K562 (cell line): ENCODE measurements around the gene KCTD21. TPM values are rescaled to one million over a fixed set of nuclear protein-coding genes. Genes with fewer than 3 reads are reported as not detected.

Source experiments
- ATAC-seq: fragments of 200-7000 bp; cut with Tn5 transposase; 3 replicates; pipeline ENCODE4 v1.9.1; 2020; ENCODE audit warnings: moderate library complexity
- BruUV-seq: library from RNA; stranded (reverse); fragments of 400-500 nt; replicated peaks from 2 replicates; lab custom pipeline; 2021; lab: Mats Ljungman, UMichigan
- CTCF ChIA-PET: fragments of 300-600 bp; formaldehyde crosslinking; extraction: SDS; loops from one replicate; lab custom pipeline; 2021; ENCODE audit warnings: low intra/inter-chr PET ratio; lab: Yijun Ruan, JAX
- POLR2A ChIA-PET: fragments of 300-600, 350-650 bp; sonication (Branson Sonifier 250); formaldehyde crosslinking; extraction: SDS; loops from one replicate; lab custom pipeline; 2021; ENCODE audit warnings: antibody characterized with exemption, inconsistent platforms; lab: Yijun Ruan, JAX
- DNase-seq, 4 experiments: peaks; one replicate each; pipeline versions ENCODE4 v3.0.0 to v3.0.0-alpha.2; 2011 to 2018; ENCODE audit warnings: low spot score in 3 of 4, mixed read lengths in 3 of 4; ENCODE audit errors: extremely low read depth in 1 of 4
- FAIRE-seq: peaks from 2 replicates; lab custom pipeline; 2011; peaks lifted over from hg19 to GRCh38; lab: Jason Lieb, UNC
- H2AFZ ChIP-seq: 2 replicates; pipeline ENCODE4 v1.6.0; 2011; ENCODE audit warnings: low read depth, low read length, control low read depth, inconsistent platforms
- H3K27ac ChIP-seq: fragments of 200-600 bp; 3 replicates; pipeline ENCODE4 v1.8.0; 2011; ENCODE audit warnings: low read depth, mild to moderate bottlenecking, control low read depth, inconsistent platforms, low read length, moderate library complexity, mixed read lengths; ENCODE audit errors: extremely low read depth
- H3K27me3 ChIP-seq, 2 experiments: fragments of 300-600 bp in 1 of 2; 2 replicates in 1 of 2; 3 replicates in 1 of 2; pipeline versions ENCODE4 v1.6.0 to v1.8.0; 2011; ENCODE audit warnings: inconsistent platforms in 2 of 2, low read length in 2 of 2, mild to moderate bottlenecking in 1 of 2, mixed read lengths in 1 of 2, moderate library complexity in 1 of 2; ENCODE audit not compliant: control insufficient read depth in 2 of 2, insufficient read depth in 2 of 2
- H3K36me3 ChIP-seq: fragments of 300-600 bp; 3 replicates; pipeline ENCODE4 v1.8.0; 2011; ENCODE audit warnings: mild to moderate bottlenecking, low read length, inconsistent platforms; ENCODE audit not compliant: control insufficient read depth, insufficient read depth
- H3K4me1 ChIP-seq, 2 experiments: fragments of 200-600 bp in 1 of 2; replicated peaks in 1 of 2; 2 replicates in 1 of 2; 3 replicates in 1 of 2; pipeline versions ENCODE4 v1.5.1 to v1.8.0; 2011; ENCODE audit warnings: inconsistent platforms in 2 of 2, low read length in 2 of 2, mild to moderate bottlenecking in 1 of 2, mixed read lengths in 1 of 2, moderate library complexity in 1 of 2; ENCODE audit not compliant: control insufficient read depth in 2 of 2, insufficient read depth in 2 of 2
- H3K4me2 ChIP-seq: 2 replicates; pipeline ENCODE4 v1.6.1; 2011; ENCODE audit warnings: low read length, control low read depth, inconsistent platforms, mixed read lengths; ENCODE audit not compliant: insufficient read depth
- H3K4me3 ChIP-seq: fragments of 200-600 bp; sonication (generic), shearing (Covaris generic); 2 replicates; pipeline ENCODE4 v1.5.1; 2016; ENCODE audit warnings: control low read depth, inconsistent platforms
- H3K79me2 ChIP-seq: fragments of 200-600 bp; 3 replicates; pipeline ENCODE4 v1.8.0; 2011; ENCODE audit warnings: low read length, inconsistent platforms; ENCODE audit not compliant: control insufficient read depth, insufficient read depth
- H3K9ac ChIP-seq, 2 experiments: 2 replicates each; pipeline versions ENCODE4 v1.6.0 to v1.6.1; 2011; ENCODE audit warnings: low read depth in 2 of 2, low read length in 2 of 2, control low read depth in 1 of 2, inconsistent platforms in 1 of 2, mild to moderate bottlenecking in 1 of 2, mixed read lengths in 1 of 2; ENCODE audit not compliant: insufficient read depth in 1 of 2
- H3K9me1 ChIP-seq: one replicate; pipeline ENCODE4 v1.6.0; 2011; ENCODE audit warnings: inconsistent platforms, mild to moderate bottlenecking, low read length, moderate library complexity; ENCODE audit not compliant: control insufficient read depth, insufficient read depth
- H3K9me3 ChIP-seq: replicated peaks from 2 replicates; pipeline ENCODE4 v1.5.1; 2011; ENCODE audit warnings: low read depth, low read length, inconsistent platforms; ENCODE audit not compliant: control insufficient read depth, insufficient read depth
- H4K20me1 ChIP-seq: replicated peaks from 2 replicates; pipeline ENCODE4 v1.6.1; 2011; ENCODE audit warnings: low read length, inconsistent platforms, mixed read lengths; ENCODE audit not compliant: control insufficient read depth, insufficient read depth
- DDX20 ChIP-seq: fragments of 450-650 bp; IDR thresholded peaks from 2 replicates; pipeline ENCODE4 v1.6.1; 2016; ENCODE audit warnings: missing genetic modification characterization, low read depth, mild to moderate bottlenecking, missing compliant biosample characterization, moderate library complexity
- KDM4B ChIP-seq, 2 experiments: fragments of 450-650 bp in 1 of 2; sonication (generic) in 1 of 2; IDR thresholded peaks; 2 replicates each; pipeline ENCODE4 v1.6.1; 2016 to 2017; ENCODE audit warnings: borderline replicate concordance in 2 of 2, antibody characterized with exemption in 1 of 2, low read depth in 1 of 2, mild to moderate bottlenecking in 1 of 2
- MEIS2 ChIP-seq: fragments of 450-650 bp; IDR thresholded peaks from 2 replicates; pipeline ENCODE4 v1.6.1; 2014; ENCODE audit warnings: mild to moderate bottlenecking; ENCODE audit not compliant: partially characterized antibody
- ZNF584 ChIP-seq: fragments of 200-800 bp; sonication (Bioruptor generic); IDR thresholded peaks from 2 replicates; pipeline ENCODE4 v1.6.1; 2016; ENCODE audit warnings: low read depth, mild to moderate bottlenecking, missing genetic modification characterization, missing compliant biosample characterization
- WGBS: fragments of 100-300 bp; shearing (Covaris generic); methylation state at CpG from one replicate; pipeline ENCODE4 v1.1.6; 2016; ENCODE audit warnings: low coverage, mixed read lengths; ENCODE audit not compliant: insufficient coverage; ENCODE audit errors: missing lambda C conversion rate; 5-methylcytosine and 5-hydroxymethylcytosine counted together
- in situ Hi-C: fragments of 300-500 bp; cut with MboI; formaldehyde crosslinking; loops from 4 replicates; pipeline ENCODE4 v1.15.0; 2018; ENCODE audit warnings: inconsistent platforms, mixed read lengths
- intact Hi-C: fragments of 100-400 bp; cut with micrococcal nuclease; formaldehyde crosslinking; loops from 2 replicates; pipeline ENCODE4 v1.14.2; 2022
- polyA plus RNA-seq, 8 experiments: library from polyadenylated mRNA; depleted of rRNA in 4 of 8; stranded (reverse) in 5 of 8; unstranded in 3 of 8; fragments of >200 nt; fragmentation: Nextera tagmentation in 2 of 8; fragmentation: Illumina TruSeq in 1 of 8; extraction: Ambion mirVana in 2 of 8; extraction: Trizol in 1 of 8; gene quantifications; 2 replicates each; pipeline versions ENCODE4 v1.2.1 to v1.2.3, GENCODE V29; 2011 to 2014; ENCODE audit warnings: inconsistent platforms in 1 of 8, missing spikeins in 1 of 8
- total RNA-seq, 7 experiments: library from RNA; depleted of rRNA in 6 of 7; stranded (reverse); fragments of >200 nt in 6 of 7; fragmentation: Illumina TruSeq in 2 of 7; extraction: Trizol in 2 of 7; gene quantifications; 2 replicates each; pipeline versions ENCODE4 v1.2.1 to v1.2.3, GENCODE V29; 2011 to 2021; ENCODE audit warnings: low replicate concordance in 1 of 7

Gene KCTD21
- total and polyA plus RNA-seq, 9 of the 15 experiments (the other 6 are each of a cell fraction or from before 2014, with no cell fraction given), result 0.34 to 5.4 (median 1.9) TPM

GRCh38 chr11:78205256-78205655 is 16.8 kb upstream of the KCTD21 start (continued):
- TF ChIP-seq ZNF584 (no peak), DDX20 (tag) (no peak)

DNA sequence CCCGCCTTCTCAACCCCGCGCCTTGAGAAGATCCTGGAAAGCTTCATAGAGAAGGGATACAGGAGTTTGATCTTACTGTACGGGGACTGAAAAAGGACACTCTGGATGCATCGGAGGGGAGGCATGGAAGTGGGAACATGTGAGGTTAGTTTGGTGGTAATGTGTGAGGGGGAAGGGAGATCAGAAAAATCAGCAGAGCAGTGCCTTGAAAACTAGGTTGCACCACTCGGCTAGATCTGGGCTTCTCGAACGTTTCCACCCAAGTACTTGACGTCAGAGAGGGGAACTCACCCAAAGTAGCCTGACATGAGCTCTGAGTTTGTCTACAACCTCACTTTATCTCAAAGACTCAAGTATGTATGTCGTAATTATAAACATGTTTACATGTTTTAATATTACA is 14.8 kb upstream of the KCTD21 start:
- TF ChIP-seq KDM4B (IDR thresholded peaks at IDR 0.05; ENCODE audit: borderline replicate concordance in 2 of 2, low read depth in 1 of 2) (no peak), MEIS2 (no peak)
- intact Hi-C loops (no loop called here), in situ Hi-C loops (no loop called here)
- no peaks in the 10 kb centered on the region for H3K79me2 ChIP-seq
- no peaks in the 10 kb centered on the region for H3K9me1 ChIP-seq
- H3K4me1 ChIP-seq, result peaks cover 0 to 8% of the 10 kb centered on the region in 2 experiments; a peak in 4 of 5 replicates
- no peak overlapping the region for H3K4me2 ChIP-seq
- H4K20me1 ChIP-seq, result 0 out of 2 replicates have a peak, but pooled peaks cover 3% of the 10 kb centered on the region
- H3K9ac ChIP-seq, result no peak overlapping the region
- H3K4me3 ChIP-seq, result no peak overlapping the region
- peaks cover 8% of the 10 kb centered on the region; the same call in 2 of the 3 replicates for H3K36me3 ChIP-seq
- FAIRE-seq (no peak), DNase-seq (no peak), ATAC-seq (no peak)
- no TSS peak for BruUV-seq
- WGBS, result 75% methylated on average over 10 of the region's 10 CpGs
- ChIA-PET CTCF (no interaction called here), POLR2A (interaction anchor here (0.7 to 1.0 kb wide), 2 partner anchors 9 to 10 kb away, joined by 3 read pairs; no protein-coding TSS in a partner anchor)
- H3K27ac ChIP-seq, result no peak overlapping the region
- H3K27me3 ChIP-seq, result no peaks in the 10 kb centered on the region
- no peak overlapping the region for H2AFZ ChIP-seq
- no peaks in the 10 kb centered on the region for H3K9me3 ChIP-seq
